ENCODE data around the gene ADGRB2. TPM values are rescaled to one million over a fixed set of nuclear protein-coding genes. Genes with fewer than 3 reads are reported as not detected.

ADGRB2 gene
- total RNA-seq, 1 donor, result 7.9 TPM

DNA sequence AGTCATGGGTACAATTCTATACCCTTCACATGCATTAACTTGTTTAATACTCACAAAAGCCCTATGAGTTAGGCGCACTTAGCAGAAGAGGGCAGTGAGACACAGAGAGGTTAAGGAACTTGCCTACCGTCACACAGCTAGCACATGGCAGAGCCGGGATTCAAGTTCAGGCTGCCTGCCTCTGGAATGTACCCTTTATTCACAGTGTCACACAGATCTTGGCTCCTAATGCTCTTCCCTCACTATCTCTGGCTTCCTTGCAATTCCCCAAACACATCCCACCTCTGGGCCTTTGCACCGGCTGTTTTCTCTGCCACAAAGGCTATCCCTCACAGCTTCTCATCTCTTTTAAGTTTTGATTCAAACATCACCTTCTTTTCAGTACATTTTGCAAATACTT, 85.5 kb downstream of the ADGRB2 start:
- TF ChIP-seq, protein P1, sequence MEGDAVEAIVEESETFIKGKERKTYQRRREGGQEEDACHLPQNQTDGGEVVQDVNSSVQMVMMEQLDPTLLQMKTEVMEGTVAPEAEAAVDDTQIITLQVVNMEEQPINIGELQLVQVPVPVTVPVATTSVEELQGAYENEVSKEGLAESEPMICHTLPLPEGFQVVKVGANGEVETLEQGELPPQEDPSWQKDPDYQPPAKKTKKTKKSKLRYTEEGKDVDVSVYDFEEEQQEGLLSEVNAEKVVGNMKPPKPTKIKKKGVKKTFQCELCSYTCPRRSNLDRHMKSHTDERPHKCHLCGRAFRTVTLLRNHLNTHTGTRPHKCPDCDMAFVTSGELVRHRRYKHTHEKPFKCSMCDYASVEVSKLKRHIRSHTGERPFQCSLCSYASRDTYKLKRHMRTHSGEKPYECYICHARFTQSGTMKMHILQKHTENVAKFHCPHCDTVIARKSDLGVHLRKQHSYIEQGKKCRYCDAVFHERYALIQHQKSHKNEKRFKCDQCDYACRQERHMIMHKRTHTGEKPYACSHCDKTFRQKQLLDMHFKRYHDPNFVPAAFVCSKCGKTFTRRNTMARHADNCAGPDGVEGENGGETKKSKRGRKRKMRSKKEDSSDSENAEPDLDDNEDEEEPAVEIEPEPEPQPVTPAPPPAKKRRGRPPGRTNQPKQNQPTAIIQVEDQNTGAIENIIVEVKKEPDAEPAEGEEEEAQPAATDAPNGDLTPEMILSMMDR (IDR thresholded peaks at IDR 0.05; ENCODE audit: insufficient read depth, low read length), result no peak
- H3K4me3 ChIP-seq (ENCODE audit: low read depth, low read length), result no peak overlapping the region
- no peak for DNase-seq (ENCODE audit: low read depth)

DNA sequence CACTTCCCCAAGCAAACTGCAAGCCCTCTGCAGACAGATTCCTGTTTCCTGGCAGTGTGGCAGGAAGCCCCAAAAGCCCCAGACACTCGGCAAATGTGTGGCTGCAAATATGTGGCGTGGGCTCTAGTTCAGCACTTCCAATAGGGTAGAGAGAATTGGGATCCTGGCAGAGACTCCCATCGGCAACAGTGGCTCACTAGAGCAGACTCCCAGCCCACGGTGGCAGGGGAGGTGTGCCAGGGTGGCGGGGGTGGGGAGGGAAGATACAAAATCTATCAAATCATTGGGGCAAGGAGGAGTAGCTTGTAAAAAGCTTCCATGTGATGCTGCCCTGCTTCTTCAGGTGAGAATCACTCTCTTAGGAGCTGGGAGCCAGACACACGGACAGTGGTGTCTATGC, 86.2 kb downstream of the ADGRB2 start:
- TF ChIP-seq, protein P1 (IDR thresholded peaks at IDR 0.05; ENCODE audit: insufficient read depth, low read length), result no peak
- DNase-seq (ENCODE audit: low read depth), result no peak
- H3K4me3 ChIP-seq (ENCODE audit: low read depth, low read length), result no peak overlapping the region

DNA sequence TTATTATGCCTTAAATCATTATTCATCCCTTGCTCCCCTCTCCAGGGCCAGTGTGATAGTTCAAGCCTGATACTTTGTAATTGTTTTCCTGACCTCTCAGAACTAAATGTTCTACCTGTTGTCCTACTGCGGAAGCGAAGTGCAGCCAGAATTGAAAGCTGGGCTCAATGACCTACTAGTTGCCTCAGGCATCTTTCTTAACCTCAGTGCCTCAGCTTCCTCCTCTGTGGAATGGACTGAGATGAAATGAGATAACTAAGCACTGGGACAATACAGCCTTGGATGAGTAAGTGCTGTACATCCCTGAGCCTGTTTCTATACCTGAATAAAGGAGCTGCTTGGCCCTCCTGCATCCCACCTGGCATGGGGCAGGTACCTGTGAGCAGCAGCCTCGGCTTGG, 86.7 kb downstream of the ADGRB2 start:
- no peak for DNase-seq (ENCODE audit: low read depth)
- no peak overlapping the region for H3K4me3 ChIP-seq (ENCODE audit: low read depth, low read length)
- TF ChIP-seq, protein P1 (IDR thresholded peaks at IDR 0.05; ENCODE audit: insufficient read depth, low read length), result no peak

Small RNAs within 50 kb of the gene (small RNA-seq; reads per million reads assigned to genes)
- not detected for gene MIR4254

Other genes starting within 250 kb of the ADGRB2 start
- 1.2 and 99.8 TPM in 2 replicates for gene TINAGL1, start 187.8 kb downstream of the ADGRB2 start, total RNA-seq (ENCODE audit: low replicate concordance)
- 0.18 TPM in 1 of 2 replicates, not detected in the other for gene HCRTR1, start 146.7 kb downstream of the ADGRB2 start, total RNA-seq (ENCODE audit: low replicate concordance)
- gene PEF1, start 119.5 kb downstream of the ADGRB2 start, total RNA-seq (ENCODE audit: low replicate concordance), result 33.3 and 59.8 TPM in 2 replicates
- gene COL16A1, start 60.3 kb downstream of the ADGRB2 start, total RNA-seq (ENCODE audit: low replicate concordance), result 101 and 133 TPM in 2 replicates
- 3.4 and 37.2 TPM in 2 replicates for gene SPOCD1, start 51.7 kb upstream of the ADGRB2 start, total RNA-seq (ENCODE audit: low replicate concordance)
- gene PTP4A2, start 174.0 kb upstream of the ADGRB2 start, total RNA-seq (ENCODE audit: low replicate concordance), result 428 and 692 TPM in 2 replicates
- 43.1 and 53.8 TPM in 2 replicates for gene KHDRBS1, start 249.5 kb upstream of the ADGRB2 start, total RNA-seq (ENCODE audit: low replicate concordance)